GM12801 (cell line): ENCODE data around the gene BBS1.

Experiments used
- TF ChIP-seq, protein P1 (sequence below): IDR thresholded peaks from one replicate; pipeline ENCODE4 v1.5.1; 2011; ENCODE audit warnings: control low read depth; ENCODE audit not compliant: insufficient read length; ENCODE audit errors: extremely low read depth

The BBS1 gene

DNA sequence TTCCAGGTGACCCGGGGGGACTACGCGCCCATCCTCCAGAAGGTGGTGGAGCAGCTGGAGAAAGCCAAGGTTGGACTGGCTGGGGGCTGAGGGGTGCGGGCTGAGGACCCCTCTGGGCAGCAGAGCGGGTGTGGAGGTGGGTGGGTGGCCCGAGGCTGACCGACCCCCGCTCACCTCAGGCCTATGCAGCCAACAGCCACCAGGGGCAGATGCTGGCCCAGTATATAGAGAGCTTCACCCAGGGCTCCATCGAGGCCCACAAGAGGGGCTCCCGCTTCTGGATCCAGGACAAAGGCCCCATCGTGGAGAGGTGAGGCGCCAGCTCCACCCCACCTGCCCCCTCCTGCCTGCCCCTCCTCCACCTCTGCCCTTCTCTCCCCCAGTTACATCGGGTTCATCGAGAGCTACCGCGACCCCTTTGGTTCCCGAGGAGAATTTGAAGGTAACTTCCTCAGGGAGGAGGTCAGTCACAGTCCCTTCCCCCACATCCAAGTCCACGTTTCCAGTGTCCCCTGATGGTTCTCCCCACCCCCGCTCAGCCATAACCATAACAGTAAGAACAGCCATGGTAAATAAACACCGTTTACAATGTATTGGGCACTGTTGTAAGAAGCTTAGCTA, 19.0 kb upstream of the BBS1 start:
- TF ChIP-seq, protein P1, sequence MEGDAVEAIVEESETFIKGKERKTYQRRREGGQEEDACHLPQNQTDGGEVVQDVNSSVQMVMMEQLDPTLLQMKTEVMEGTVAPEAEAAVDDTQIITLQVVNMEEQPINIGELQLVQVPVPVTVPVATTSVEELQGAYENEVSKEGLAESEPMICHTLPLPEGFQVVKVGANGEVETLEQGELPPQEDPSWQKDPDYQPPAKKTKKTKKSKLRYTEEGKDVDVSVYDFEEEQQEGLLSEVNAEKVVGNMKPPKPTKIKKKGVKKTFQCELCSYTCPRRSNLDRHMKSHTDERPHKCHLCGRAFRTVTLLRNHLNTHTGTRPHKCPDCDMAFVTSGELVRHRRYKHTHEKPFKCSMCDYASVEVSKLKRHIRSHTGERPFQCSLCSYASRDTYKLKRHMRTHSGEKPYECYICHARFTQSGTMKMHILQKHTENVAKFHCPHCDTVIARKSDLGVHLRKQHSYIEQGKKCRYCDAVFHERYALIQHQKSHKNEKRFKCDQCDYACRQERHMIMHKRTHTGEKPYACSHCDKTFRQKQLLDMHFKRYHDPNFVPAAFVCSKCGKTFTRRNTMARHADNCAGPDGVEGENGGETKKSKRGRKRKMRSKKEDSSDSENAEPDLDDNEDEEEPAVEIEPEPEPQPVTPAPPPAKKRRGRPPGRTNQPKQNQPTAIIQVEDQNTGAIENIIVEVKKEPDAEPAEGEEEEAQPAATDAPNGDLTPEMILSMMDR, result no peak

DNA sequence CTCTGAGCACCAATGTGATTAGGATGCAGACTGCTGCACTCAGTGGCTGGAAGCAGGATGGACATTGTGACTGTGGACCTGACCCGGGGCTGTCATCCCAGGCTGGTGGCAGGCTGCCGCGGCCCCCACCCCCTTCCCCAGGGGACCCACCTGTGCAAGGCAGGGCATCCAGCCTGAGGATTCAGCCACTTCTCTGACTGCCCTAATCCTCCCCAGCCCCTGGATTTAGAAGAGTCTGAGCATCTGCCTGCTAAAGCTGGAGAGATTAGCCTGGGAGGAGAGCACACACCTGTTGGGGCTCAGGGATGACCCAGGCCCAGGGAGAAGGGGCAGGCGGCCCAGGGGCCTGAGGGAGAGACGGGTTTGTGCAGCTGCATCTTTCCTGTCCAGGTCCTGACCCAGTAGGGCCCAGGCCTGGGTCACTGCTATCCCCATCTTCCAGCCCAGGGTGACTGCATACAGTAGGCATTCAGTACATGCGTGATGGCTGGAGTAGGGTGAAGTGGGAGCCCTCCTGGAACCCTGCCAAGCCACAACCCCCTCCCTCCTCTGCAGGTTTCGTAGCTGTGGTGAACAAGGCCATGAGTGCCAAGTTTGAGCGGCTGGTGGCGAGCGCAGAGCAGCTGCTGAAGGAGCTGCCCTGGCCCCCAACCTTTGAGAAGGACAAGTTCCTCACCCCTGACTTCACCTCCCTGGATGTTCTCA, 18.1 kb upstream of the BBS1 start:
- TF ChIP-seq, protein P1, result no peak

DNA sequence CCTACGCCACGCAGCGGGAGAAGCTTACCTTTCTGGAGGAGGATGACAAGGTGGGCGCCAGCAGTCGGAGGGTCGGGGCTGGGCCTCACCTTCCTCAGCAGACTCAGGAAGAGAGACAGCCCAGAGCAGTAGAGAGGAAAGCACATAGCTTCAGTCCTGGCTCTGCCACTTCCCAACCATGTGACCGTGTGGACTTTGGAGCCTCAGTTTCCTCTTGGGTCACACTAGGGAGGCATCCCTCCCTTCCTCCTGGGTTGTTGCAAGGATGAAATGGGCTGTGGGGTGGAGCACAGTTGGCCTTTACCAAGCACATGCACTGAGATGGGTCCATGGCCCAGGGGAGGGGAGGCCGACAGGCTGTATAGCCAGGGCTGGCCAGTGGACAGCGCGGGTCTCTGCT, 17.3 kb upstream of the BBS1 start:
- TF ChIP-seq, protein P1, result no peak

DNA sequence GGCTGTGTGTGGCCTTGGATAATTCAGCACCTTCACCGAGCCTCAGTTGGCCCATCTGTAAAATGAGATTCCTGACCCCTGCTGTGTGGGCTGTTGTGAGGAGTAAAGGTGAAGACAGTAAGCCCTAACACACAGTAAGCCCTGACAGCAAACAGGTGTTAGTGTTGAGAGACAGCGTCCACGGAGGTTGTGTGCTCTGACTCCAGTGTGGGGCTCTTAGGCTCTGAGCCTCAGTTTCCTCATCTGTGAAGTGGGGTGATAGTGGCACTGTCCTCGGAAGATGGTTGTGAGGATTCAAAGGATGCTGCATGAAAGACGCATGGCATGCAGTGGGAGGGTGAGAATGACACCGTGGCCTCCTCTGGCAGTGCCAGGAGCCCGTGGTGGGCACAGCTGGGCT, 16.0 kb upstream of the BBS1 start:
- TF ChIP-seq, protein P1, result no peak

DNA sequence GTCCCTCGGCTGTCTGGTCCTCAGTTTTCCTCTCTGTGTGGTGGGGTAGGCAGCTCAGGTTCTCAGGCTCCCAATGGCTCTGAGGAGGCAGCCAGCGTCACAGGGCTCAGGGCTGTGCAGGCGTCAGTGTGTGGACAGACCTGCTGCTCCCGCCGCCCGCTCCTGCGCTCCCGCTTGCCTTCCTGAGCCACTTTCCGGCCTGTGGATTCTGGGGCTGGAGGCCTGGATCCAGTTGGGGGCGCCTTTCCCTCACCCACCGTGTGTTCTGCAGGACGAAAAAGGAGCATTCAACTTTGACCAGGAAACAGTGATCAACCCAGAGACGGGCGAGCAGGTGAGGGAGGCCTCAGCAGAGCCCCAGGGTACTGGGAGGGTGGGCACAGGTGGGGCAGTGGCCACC, 15.5 kb upstream of the BBS1 start:
- TF ChIP-seq, protein P1, result no peak

- TF ChIP-seq, protein P1, result no peak
These were observed 15.0 kb upstream of the BBS1 start for GRCh38 chr11:66495401-66495854.

- TF ChIP-seq, protein P1, result no peak
These were observed 13.2 kb upstream of the BBS1 start for GRCh38 chr11:66497206-66497605.
